ENCODE data around the gene PPP5C. TPM values are rescaled to one million over a fixed set of nuclear protein-coding genes. Genes with fewer than 3 reads are reported as not detected.

Gene PPP5C
- total RNA-seq, 1 experiment from 2014 or later, result 124 TPM

GRCh38 chr19:46337487-46337886 lies 9.4 kb upstream of the PPP5C start:
- BruUV-seq (replicated peaks), result no TSS peak
- intact Hi-C loops (cut with micrococcal nuclease; ENCODE audit: unreplicated experiment), result no loop called here
- Mint-ChIP-seq H3K36me3 (ENCODE audit: insufficient read depth, unreplicated experiment) (no peaks in the 10 kb centered on the region), H3K27me3 (ENCODE audit: unreplicated experiment) (peaks cover 49% of the 10 kb centered on the region), H3K27ac (ENCODE audit: unreplicated experiment) (no peak overlapping the region), H3K4me1 (ENCODE audit: low read depth, unreplicated experiment) (no peaks in the 10 kb centered on the region), H3K9me3 (ENCODE audit: low read depth, unreplicated experiment) (no peaks in the 10 kb centered on the region), H3K4me3 (ENCODE audit: low read depth, unreplicated experiment) (no peak overlapping the region)
- CTCF ChIA-PET, result no interaction called here
- DNase-seq, result no peak
- TF ChIP-seq CTCF (IDR thresholded peaks at IDR 0.05; ENCODE audit: unreplicated experiment), result no peak

GRCh38 chr19:46339446-46339845 lies 7.4 kb upstream of the PPP5C start:
- DNase-seq, result no peak
- intact Hi-C loops (cut with micrococcal nuclease; ENCODE audit: unreplicated experiment), result no loop called here
- Mint-ChIP-seq H3K27me3 (ENCODE audit: unreplicated experiment) (peaks cover 68% of the 10 kb centered on the region), H3K4me1 (ENCODE audit: low read depth, unreplicated experiment) (no peaks in the 10 kb centered on the region), H3K4me3 (ENCODE audit: low read depth, unreplicated experiment) (no peak overlapping the region), H3K36me3 (ENCODE audit: insufficient read depth, unreplicated experiment) (no peaks in the 10 kb centered on the region), H3K27ac (ENCODE audit: unreplicated experiment) (no peak overlapping the region), H3K9me3 (ENCODE audit: low read depth, unreplicated experiment) (no peaks in the 10 kb centered on the region)
- no peak for TF ChIP-seq CTCF (IDR thresholded peaks at IDR 0.05; ENCODE audit: unreplicated experiment)
- CTCF ChIA-PET, result interaction anchor here (0.9 kb wide), 1 partner anchor 61 kb away, joined by 5 read pairs; no protein-coding TSS in a partner anchor
- BruUV-seq (replicated peaks), result no TSS peak

- CTCF ChIA-PET, result interaction anchor here (0.6 to 0.9 kb wide), 2 partner anchors 60 to 455 kb away, joined by 4 to 5 read pairs; no protein-coding TSS in a partner anchor
- Mint-ChIP-seq H3K36me3 (ENCODE audit: insufficient read depth, unreplicated experiment) (no peaks in the 10 kb centered on the region), H3K27me3 (ENCODE audit: unreplicated experiment) (peaks cover 71% of the 10 kb centered on the region), H3K27ac (ENCODE audit: unreplicated experiment) (no peak overlapping the region), H3K4me1 (ENCODE audit: low read depth, unreplicated experiment) (no peaks in the 10 kb centered on the region), H3K4me3 (ENCODE audit: low read depth, unreplicated experiment) (no peak overlapping the region), H3K9me3 (ENCODE audit: low read depth, unreplicated experiment) (no peaks in the 10 kb centered on the region)
- DNase-seq, result no peak
- no TSS peak for BruUV-seq (replicated peaks)
- no peak for TF ChIP-seq CTCF (IDR thresholded peaks at IDR 0.05; ENCODE audit: unreplicated experiment)
- intact Hi-C loops (cut with micrococcal nuclease; ENCODE audit: unreplicated experiment), result loop anchor here (10.0 kb wide), 1 partner anchor 55 kb away; no protein-coding TSS in a partner anchor
Observed at GRCh38 chr19:46340051-46340659, 6.7 kb upstream of the PPP5C start.

GRCh38 chr19:46341937-46342336 lies 5.0 kb upstream of the PPP5C start:
- DNase-seq, result no peak
- Mint-ChIP-seq H3K4me3 (ENCODE audit: low read depth, unreplicated experiment) (no peak overlapping the region), H3K9me3 (ENCODE audit: low read depth, unreplicated experiment) (no peaks in the 10 kb centered on the region), H3K4me1 (ENCODE audit: low read depth, unreplicated experiment) (peaks cover 1% of the 10 kb centered on the region), H3K36me3 (ENCODE audit: insufficient read depth, unreplicated experiment) (peaks cover 12% of the 10 kb centered on the region), H3K27ac (ENCODE audit: unreplicated experiment) (no peak overlapping the region), H3K27me3 (ENCODE audit: unreplicated experiment) (peaks cover 71% of the 10 kb centered on the region)
- no peak for TF ChIP-seq CTCF (IDR thresholded peaks at IDR 0.05; ENCODE audit: unreplicated experiment)
- no TSS peak for BruUV-seq (replicated peaks)
- intact Hi-C loops (cut with micrococcal nuclease; ENCODE audit: unreplicated experiment), result loop anchor here (10.0 kb wide), 1 partner anchor 57 kb away; no protein-coding TSS in a partner anchor
- CTCF ChIA-PET, result interaction anchor here (0.6 kb wide), 2 partner anchors 19 to 371 kb away, joined by 3 to 4 read pairs; no protein-coding TSS in a partner anchor

All from Calu3 (cell line).